ENCODE data around the gene SPHKAP.
"Not testable (repeated sequence)": the region's sequence is repeated elsewhere in the genome, so short reads cannot be mapped to it uniquely, and the experiment has no call there.

The SPHKAP gene

DNA sequence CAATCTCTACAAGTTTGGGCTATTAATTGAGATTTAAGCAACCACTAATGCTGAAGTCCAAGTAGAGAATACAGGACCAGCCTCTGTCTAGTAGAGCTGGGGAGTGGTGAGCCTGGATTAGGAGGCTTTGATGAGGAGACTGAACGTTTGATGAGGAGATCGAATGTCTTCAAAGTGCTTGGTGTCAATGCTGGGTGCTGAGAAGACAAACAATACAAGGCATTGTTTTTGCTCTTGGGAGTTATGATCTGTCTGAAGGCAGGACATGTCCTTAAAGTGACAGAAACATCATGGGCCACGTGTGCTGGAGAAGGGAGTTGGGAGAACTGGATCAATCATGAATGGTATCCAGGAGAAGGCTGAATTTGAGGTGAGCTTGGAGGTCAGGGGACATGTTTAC, 143.6 kb downstream of the SPHKAP start:
- DNase-seq = no peak

DNA sequence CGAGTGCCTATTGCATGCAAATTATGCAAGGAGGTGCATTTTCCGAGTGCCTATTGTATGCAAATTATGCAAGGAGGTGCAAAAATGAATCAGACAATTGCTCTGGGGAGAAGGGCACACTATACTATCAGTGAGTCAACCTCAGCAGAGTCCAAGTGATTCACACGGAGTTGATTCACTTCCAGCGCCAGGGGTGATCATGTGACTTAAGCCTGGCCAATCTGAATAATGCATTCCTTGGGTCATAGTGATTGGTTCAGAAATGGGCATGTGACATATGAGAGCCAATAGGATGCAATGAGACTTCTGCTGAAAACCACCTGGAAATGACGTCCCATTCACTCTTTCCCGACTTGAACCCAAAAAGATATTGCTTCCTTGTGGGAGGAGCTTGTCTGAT, 157.9 kb downstream of the SPHKAP start:
- DNase-seq = no peak

DNA sequence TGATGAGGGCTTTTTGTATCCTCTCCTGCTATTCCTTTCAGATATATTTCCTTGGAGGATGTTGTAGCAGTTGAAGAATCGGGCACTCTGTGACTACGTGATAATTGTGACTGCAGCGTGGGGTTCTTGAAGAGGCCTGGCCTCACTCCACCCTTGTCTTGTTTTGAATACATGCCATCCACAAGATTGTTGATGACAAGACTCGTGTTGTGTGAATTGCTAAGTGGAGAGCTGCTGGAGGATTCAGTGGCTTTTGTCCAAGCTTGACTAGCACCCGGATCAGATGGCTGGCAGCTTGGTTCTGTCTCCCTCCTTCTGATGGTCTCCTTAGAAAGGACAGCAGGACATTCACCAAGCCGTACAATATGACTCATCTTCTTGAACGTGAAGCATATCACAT, 163.2 kb downstream of the SPHKAP start:
- no peak for DNase-seq

DNA sequence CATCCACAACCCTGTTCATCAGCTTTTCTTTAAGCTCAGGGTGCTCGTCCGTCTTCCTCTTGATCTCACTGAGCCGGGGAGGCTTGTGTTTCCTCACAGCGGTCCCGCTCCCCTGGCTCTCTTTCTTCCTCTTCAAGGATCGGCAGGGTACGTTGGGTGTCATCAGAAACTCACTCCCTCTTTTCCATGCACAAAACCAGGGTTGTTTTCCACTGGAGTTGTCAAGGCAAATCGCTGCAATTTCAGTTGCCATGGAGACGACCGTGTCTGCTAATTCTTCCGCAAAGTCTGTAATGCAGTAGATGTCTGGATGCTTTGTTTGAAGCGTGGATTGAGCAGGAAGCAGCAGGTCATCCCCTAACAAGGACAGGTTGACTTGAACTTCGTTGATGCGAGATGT, 163.7 kb downstream of the SPHKAP start:
- no peak for DNase-seq

DNA sequence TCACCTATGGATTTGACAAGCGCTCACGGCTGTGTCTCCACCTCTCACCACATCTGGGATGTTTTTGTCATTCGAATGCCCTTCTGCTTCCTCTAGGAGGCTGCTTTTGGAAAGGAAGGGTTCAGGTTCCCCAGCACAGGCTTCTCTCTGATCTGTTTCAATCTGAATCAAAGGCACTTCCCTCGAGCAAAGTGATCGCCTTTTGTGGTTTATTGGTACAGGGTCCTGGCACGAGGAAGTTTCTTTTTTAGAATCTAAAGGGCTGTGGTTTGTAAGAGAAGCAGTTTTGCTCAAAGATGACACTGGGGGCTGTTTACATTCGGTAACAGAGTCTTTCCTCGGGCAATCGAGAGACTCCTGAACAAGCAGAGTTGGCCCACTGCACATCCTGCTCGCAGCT, 165.1 kb downstream of the SPHKAP start:
- DNase-seq = no peak

DNA sequence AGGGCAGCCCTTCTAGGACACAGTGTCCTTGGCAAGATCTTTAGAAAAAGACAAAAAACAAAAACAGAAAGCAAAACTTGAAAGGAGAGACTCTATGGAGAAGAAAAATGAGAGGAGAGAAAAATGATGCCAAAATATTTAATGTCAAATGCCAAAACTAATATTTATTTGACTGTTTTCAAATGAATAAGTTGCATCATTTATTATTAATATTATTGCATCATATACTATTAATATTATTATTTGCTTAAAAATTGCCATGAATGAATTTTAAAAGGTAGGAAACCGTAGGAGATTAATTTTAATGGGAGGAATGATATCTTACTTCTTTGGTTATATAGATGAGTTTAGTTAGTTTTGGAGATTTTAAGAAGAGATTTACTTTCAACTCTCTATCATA, 165.7 kb downstream of the SPHKAP start:
- no peak for DNase-seq

DNA sequence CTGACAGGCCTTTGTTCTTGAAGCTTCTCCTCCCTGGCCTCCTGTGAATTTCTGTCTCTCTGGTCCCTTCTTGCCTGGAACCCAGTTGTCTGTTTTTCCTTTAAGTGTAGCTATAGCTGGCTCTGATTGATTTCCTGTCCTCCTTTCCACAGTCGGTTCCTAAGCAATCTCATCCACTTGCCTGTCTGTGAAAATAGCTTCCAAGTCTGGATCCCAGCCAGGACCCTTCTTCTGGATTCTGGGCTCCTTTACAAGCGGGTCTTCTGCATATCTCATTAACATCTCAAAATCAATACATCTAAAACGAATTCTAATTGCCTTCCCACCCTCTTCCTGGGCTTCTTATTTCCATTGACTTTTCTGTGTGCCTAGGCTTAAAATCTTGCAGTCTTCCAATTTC, 185.1 kb downstream of the SPHKAP start:
- no peak for DNase-seq

DNA sequence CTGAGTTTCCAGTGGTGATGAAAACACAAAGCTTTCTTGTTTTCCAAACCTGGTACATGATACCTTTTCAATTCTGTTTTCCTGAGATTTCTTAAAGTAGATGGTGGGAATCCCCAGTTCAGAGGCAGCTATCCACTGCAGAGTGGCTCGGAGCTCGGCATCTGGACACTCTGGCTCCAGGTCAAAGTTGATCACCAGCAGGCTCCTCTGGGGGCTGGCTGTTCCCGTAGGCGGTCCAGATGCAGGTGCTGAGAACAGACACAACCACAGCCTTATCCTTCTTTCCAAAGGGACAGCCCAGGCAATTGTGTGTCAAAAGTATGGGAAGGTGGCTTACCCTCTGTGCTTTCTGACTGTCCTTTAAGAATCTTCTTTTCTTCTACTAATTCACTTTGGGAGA, 190.6 kb downstream of the SPHKAP start:
- DNase-seq = no peak

DNA sequence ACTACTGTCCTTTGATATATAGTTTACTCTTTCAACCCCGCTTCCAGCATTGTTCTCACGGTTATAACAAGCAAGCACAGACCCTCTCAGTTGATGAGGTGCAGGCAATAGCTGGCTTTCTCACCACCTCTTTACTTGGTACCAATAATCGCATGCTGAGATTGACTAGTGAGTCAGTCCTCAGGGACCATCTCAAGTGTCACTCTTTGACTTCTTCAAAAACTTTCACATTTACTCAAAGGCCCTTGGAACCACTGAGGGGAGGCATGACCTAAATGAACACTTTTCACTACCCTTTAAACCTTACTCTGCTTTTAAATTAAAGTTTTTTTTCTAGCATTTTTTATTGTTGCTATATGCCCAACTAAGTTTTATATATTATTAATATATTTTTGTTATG, 208.2 kb downstream of the SPHKAP start:
- no peak for DNase-seq

DNA sequence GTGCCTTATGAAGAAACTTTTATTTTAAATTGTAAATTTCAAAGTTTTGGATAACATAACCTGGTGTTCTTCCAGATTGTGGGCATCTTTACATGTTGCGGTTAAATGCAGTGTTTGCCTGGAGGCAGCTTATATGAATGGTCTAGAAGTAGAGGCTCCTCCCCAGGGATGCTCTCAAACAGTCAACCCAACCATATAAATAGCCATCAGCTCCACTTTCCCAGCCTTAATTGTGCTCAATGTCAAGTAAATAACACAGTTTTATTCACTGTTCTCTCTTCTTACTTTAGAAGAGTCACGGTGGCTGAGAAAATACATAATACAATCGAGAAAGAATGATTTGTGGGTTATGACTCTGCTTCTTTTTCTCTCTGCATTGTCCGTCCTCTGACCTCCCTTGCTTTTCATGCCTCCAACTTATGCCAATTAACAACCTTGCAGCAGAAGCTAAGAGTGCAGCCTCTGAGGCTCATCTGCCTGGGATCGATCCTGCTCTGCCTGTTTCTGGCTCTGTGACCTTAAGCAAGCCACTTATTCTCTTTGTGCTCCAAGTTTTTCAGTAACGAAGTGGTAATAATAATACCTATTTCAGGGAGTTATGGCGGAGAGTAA, 209.8 kb downstream of the SPHKAP start:
- no peak for DNase-seq

DNA sequence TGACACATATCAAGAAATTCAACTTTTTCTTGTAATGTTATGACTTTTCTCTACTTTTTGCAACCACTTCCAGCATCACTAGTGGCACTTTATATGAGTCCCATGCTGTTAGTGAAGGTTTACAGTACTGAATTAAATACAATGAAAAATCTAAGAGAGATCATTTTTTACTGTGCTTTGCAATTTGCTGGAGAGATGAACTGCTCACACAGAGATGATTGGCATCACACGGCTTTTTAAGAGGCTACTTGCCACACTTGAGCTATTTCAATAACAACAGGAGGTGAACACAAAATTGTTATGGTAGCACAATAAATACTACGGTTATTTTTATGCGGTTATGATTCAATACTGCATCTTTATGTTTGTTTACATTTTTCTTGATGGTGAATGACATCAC, 221.2 kb downstream of the SPHKAP start:
- DNase-seq = no peak

DNA sequence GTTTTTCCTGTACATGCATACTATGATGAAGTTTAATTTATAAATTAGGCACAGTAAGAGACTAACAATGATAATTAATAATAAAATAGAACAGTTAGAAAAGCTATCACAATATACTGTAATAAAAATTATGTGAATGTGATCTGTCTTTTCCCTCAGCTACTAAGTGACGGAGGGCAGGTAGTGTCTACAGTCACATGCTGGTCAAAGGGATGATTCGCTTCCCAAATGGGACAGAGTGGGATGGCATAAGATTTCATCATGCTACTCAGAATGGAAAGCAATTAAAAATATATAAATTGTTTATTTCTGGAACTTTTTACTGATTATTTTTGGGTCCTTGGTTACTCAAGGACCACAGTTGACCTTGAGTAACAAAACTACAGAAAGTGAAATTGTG, 238.5 kb downstream of the SPHKAP start:
- DNase-seq = no peak

DNA sequence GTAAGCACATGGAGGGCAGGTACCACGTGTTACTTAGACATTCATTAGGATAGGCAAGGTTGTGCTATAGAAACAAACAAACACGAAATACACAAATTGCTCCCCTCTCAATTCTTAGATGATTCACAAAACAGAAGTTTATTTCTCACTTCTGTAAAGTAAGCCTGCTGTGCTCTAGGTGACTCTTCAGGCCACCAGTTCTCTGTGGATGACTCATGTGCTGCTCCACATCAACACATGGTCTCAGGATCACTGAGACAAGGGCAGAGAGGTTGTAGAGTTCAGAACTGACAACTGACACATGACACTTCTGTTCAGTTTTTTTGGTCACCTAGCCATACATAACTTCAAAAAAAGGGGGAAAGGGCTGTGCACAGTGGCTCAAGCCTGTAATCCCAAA, 239.5 kb downstream of the SPHKAP start:
- no peak for DNase-seq

DNA sequence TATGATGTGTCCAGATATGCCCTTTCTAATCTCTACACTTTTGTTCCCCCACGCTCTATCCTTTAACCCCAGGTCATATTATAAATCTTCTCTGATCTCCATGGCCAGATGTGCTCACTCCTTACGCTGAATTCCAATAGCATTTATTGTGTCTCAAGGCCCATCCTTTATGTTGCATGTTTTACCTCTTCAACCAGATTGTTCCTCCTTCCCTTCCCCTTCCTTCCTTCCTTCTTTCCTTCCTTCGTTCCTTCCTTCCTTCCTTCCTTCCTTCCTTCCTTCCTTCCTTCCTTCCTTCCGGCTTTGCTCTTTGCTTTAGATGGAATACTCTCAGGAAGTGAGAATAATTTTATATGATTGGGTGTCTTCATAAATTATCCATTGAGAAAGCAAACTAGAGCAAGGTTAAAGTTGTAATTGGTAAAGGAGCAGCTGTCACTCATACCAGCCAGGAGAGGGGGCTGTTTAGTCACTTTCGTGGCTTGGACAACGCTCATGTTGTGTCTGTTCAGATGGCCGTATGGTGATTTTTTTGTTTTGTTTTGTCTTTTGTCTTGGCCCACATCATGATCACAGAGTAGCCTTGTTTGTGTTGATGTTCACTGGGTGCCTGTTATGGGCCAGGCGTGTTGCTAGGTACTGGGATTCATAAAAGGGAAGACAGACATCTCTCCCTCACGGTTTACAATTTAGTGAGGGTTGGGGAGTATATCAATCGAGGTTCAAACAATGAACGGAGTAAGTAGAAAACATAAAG, 242.0 kb downstream of the SPHKAP start:
- DNase-seq = peak; percentile 53

DNA sequence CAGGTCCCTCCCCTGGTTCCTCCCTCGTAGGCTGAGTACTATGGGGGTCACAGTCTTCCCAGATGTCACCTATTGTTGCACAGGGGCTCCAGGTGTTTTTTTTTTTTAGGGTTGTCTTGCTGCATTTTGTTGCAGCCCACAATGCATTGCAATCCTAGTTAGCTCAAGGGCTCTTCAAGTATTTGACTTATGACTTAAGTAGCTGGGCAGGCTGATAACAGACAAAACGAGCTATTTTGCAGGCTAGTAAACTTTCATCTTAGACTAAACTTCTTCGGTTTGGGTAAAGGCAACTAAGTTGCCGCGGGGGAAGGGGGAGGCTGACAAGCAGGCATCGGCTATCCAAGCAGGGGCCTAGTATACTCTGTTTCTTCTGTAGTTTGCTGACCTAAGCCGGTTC, 245.2 kb downstream of the SPHKAP start:
- DNase-seq = not testable (repeated sequence)

DNA sequence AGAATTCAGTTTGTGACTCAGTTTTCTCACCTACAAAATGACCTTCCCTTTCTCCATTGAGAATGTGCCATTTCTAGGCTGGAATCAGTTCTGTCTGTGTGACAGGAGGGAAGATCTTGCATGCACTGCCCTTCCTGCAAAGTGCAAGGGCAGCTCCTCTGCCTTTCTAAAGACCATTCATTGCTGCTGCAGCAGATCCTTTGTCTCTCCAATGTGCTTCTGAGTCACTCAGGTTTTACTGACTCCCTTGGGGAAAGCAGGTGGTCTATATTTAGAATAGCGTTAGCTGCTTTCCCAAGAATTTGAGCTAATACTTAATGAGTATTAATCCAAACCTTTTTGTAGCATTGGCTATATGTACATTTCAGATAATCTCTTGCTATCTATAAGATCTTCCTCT, 247.6 kb downstream of the SPHKAP start:
- no peak for DNase-seq

DNA sequence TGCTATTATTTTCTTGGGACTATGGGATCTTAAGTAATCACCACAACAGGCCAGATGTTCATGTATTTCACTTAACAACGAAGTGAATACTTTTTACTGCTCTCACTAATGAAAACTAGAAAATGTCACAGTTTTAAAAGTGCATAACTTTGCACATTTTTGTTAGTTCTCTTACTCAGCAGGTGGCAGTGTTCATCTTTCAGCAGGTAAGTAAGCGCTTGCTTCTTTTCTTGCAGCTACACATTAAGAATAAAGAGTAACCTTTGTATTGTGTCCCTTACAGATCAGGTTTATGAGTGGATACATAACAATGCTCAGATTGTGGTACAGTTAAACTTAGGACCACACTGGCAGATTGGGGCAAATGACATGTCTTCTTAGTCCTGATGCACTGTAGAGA, 249.1 kb downstream of the SPHKAP start:
- no peak for DNase-seq

DNA sequence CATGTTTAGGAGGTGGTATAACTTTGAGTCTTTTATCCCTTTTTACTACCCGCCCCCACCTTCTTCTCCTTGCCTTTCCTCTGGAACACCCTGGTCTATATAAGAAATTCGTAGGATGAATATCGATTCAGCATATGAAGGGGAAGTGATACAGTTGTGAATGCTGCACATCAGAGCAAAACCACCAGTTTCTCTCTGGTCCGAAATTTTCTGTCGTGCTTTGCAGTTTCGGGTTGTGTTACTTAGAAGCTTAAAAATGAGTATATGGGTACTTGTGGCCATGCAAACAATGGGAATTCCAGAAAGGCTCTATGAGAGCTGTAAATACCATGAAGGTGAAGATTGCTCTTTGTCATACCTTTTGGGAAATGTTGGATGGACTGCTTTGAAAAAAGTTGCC, 249.5 kb downstream of the SPHKAP start:
- no peak for DNase-seq
